H1 (cell line): ENCODE data around the gene RAB10. TPM values are rescaled to one million over a fixed set of nuclear protein-coding genes. Genes with fewer than 3 reads are reported as not detected.

Source experiments
- RAD21 ChIP-seq, 2 experiments: IDR thresholded peaks in 1 of 2; conservative IDR thresholded peaks in 1 of 2; 2 replicates each; pipeline ENCODE4 v1.6.1; 2011; ENCODE audit warnings: low read depth in 2 of 2, low read length in 2 of 2, improper control_type of control experiment in 1 of 2, inconsistent platforms in 1 of 2, mild to moderate bottlenecking in 1 of 2, moderate library complexity in 1 of 2
- SRF ChIP-seq: IDR thresholded peaks from 2 replicates; pipeline ENCODE4 v1.6.1; 2011; ENCODE audit warnings: mild to moderate bottlenecking, low read depth, low read length, moderate library complexity
- polyA plus RNA-seq, 7 experiments: library from polyadenylated mRNA; depleted of rRNA in 3 of 7; stranded (reverse) in 5 of 7; unstranded in 2 of 7; fragments of >200 nt in 5 of 7; fragments of 200-250 nt in 2 of 7; gene quantifications; 1 replicate in 5 of 7; 2 replicates in 1 of 7; 4 replicates in 1 of 7; pipeline versions ENCODE4 v1.2.1 to v1.2.3, GENCODE V29; 2011 to 2013; ENCODE audit warnings: missing spikeins in 2 of 7, mixed read lengths in 2 of 7
- total RNA-seq: library from RNA; stranded (reverse); fragmentation: NEBNext Ultra II Directional; extraction: Animal tissue kit (Norgen Biotek cat#: 25700); gene quantifications from 2 replicates; pipeline ENCODE4 v1.2.1, GENCODE V29; 2021

The RAB10 gene
- total and polyA plus RNA-seq, 2 of the 8 experiments (the other 6 are each of a cell fraction or from before 2014, with no cell fraction given) = 42.6 to 136 TPM

DNA sequence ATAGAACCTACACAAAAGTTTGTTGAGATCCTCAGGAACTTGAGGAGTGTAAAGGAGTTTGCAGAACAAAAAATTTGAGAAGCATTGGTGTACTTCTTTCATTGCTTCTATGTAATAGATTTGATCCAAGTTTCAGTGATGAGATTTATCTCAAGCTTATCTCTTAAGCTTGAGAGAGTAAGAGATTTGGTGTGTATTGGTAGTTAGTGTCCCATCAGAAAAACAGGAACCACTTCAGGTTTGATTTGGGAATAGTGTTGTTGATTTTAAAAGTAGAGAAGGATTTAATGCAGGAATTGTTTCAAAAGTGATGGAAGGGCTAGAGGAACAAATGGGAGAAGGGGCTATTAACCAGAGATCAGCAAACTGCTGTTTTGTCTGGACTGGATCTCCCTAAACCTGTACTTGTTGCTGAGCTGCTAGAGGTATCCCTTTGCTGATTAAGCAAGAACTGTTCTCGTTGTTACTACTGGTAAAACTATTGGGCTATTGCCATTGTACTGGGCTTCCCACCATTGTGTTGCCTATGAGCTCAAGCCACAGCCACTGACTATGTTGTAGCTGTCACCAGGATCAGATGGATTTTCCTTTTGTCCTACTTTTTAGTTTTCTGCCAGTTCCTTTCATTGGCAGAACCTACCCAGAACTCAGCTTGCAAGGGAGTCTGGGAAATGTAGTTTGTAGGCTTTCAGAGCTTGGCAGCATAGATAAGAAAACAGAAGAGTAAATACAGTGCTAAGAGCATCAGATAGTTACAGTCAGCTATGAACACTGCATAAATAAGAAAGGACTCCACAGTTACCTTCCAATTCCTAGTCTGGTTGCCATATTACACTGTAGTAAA lies 39.3 kb downstream of the RAB10 start (continued):
- TF ChIP-seq RAD21 (IDR thresholded peaks at IDR 0.05 in 1 of 2, conservative IDR thresholded peaks at IDR 0.05 in 1 of 2; ENCODE audit: low read depth in 2 of 2, low read length in 2 of 2) (no peak), SRF (no peak)
